Liver (tissue), 9 donors: Measurements from ENCODE around the gene AHSG. TPM values are rescaled to one million over a fixed set of nuclear protein-coding genes. Genes with fewer than 3 reads are reported as not detected.

Experiments used
- DNase-seq: peaks from one replicate; pipeline ENCODE4 v3.0.0-alpha.2; 2017; ENCODE audit warnings: low spot score
- H3K27ac ChIP-seq, 2 donors: one replicate each; pipeline ENCODE4 v1.7.0; 2013; ENCODE audit warnings: inconsistent platforms in 2 of 2, low read length in 2 of 2, control low read depth in 1 of 2, low read depth in 1 of 2, mild to moderate bottlenecking in 1 of 2
- H3K27me3 ChIP-seq, 4 donors: one replicate each; pipeline versions ENCODE4 v1.6.1 to v1.7.0; 2013; ENCODE audit warnings: low read length in 3 of 4, inconsistent platforms in 1 of 4, mild to moderate bottlenecking in 1 of 4, moderate library complexity in 1 of 4; ENCODE audit not compliant: control insufficient read depth in 4 of 4, insufficient read depth in 4 of 4
- H3K36me3 ChIP-seq, 4 donors: one replicate each; pipeline versions ENCODE4 v1.6.1 to v1.7.0; 2013; ENCODE audit warnings: low read length in 3 of 4, mild to moderate bottlenecking in 3 of 4, low read depth in 1 of 4, moderate library complexity in 1 of 4; ENCODE audit not compliant: control insufficient read depth in 4 of 4, insufficient read depth in 3 of 4
- H3K4me1 ChIP-seq, 4 donors: one replicate each; pipeline versions ENCODE4 v1.6.1 to v1.7.0; 2013; ENCODE audit warnings: low read length in 3 of 4, mild to moderate bottlenecking in 3 of 4, moderate library complexity in 1 of 4; ENCODE audit not compliant: control insufficient read depth in 4 of 4, insufficient read depth in 4 of 4
- H3K4me3 ChIP-seq, 3 donors: one replicate each; pipeline versions ENCODE4 v1.6.1 to v1.7.0; 2013; ENCODE audit warnings: low read length in 3 of 3, control low read depth in 1 of 3, low read depth in 1 of 3, mild to moderate bottlenecking in 1 of 3
- H3K9ac ChIP-seq, 2 donors: one replicate each; pipeline ENCODE4 v1.7.0; 2013; ENCODE audit warnings: low read length in 2 of 2, mild to moderate bottlenecking in 2 of 2, moderate library complexity in 2 of 2, control low read depth in 1 of 2, low read depth in 1 of 2
- H3K9me3 ChIP-seq, 4 donors: one replicate each; pipeline versions ENCODE4 v1.6.1 to v1.7.0; 2013; ENCODE audit warnings: low read length in 3 of 4; ENCODE audit not compliant: control insufficient read depth in 4 of 4
- ATF3 ChIP-seq: IDR thresholded peaks from 2 replicates; pipeline ENCODE4 v1.6.1; 2016; ENCODE audit warnings: antibody characterized with exemption
- EGR1 ChIP-seq, 2 donors: IDR thresholded peaks; 2 replicates each; pipeline ENCODE4 v1.6.1; 2016 to 2018; ENCODE audit warnings: antibody characterized with exemption in 2 of 2, low read depth in 2 of 2
- FOXA1 ChIP-seq: IDR thresholded peaks from 2 replicates; pipeline ENCODE4 v1.6.1; 2016; ENCODE audit warnings: antibody characterized with exemption
- FOXA2 ChIP-seq: IDR thresholded peaks from 2 replicates; pipeline ENCODE4 v1.6.1; 2016; ENCODE audit warnings: antibody characterized with exemption
- GABPA ChIP-seq, 2 donors: IDR thresholded peaks in 1 of 2; conservative IDR thresholded peaks in 1 of 2; 2 replicates each; pipeline ENCODE4 v1.6.1; 2016; ENCODE audit warnings: antibody characterized with exemption in 2 of 2, mild to moderate bottlenecking in 1 of 2, moderate library complexity in 1 of 2
- HNF4A ChIP-seq, 2 donors: conservative IDR thresholded peaks; 2 replicates each; pipeline ENCODE4 v1.6.1; 2016; ENCODE audit warnings: antibody characterized with exemption in 2 of 2, mild to moderate bottlenecking in 2 of 2
- HNF4G ChIP-seq: IDR thresholded peaks from 2 replicates; pipeline ENCODE4 v1.6.1; 2016; ENCODE audit warnings: antibody characterized with exemption
- JUND ChIP-seq, 2 donors: IDR thresholded peaks; 2 replicates each; pipeline ENCODE4 v1.6.1; 2016; ENCODE audit warnings: antibody characterized with exemption in 2 of 2
- MAX ChIP-seq: IDR thresholded peaks from 2 replicates; pipeline ENCODE4 v1.6.1; 2016; ENCODE audit warnings: antibody characterized with exemption
- NR2F2 ChIP-seq: IDR thresholded peaks from 2 replicates; pipeline ENCODE4 v1.6.1; 2016; ENCODE audit warnings: antibody characterized with exemption
- RAD21 ChIP-seq, 2 donors: IDR thresholded peaks; 2 replicates each; pipeline ENCODE4 v1.6.1; 2016; ENCODE audit warnings: antibody characterized with exemption in 2 of 2, mild to moderate bottlenecking in 2 of 2
- REST ChIP-seq: IDR thresholded peaks from 2 replicates; pipeline ENCODE4 v1.6.1; 2016; ENCODE audit warnings: antibody characterized with exemption, mild to moderate bottlenecking
- SP1 ChIP-seq: IDR thresholded peaks from 2 replicates; pipeline ENCODE4 v1.6.1; 2018; ENCODE audit warnings: antibody characterized with exemption, mild to moderate bottlenecking
- TAF1 ChIP-seq: conservative IDR thresholded peaks from 2 replicates; pipeline ENCODE4 v1.6.1; 2016; ENCODE audit warnings: antibody characterized with exemption, mild to moderate bottlenecking
- YY1 ChIP-seq: IDR thresholded peaks from 2 replicates; pipeline ENCODE4 v1.6.1; 2016; ENCODE audit warnings: antibody characterized with exemption, mild to moderate bottlenecking
- ZBTB33 ChIP-seq: IDR thresholded peaks from 2 replicates; pipeline ENCODE4 v1.6.1; 2016; ENCODE audit warnings: antibody characterized with exemption
- WGBS: extraction: QIAGEN DNeasy Blood & Tissue Kit; methylation state at CpG from one replicate; pipeline ENCODE4 v1.1.7; 2013; 5-methylcytosine and 5-hydroxymethylcytosine counted together
- polyA plus RNA-seq, 2 donors: library from polyadenylated mRNA; stranded (reverse) in 1 of 2; unstranded in 1 of 2; fragments of 200-250 nt in 1 of 2; fragments of >200 nt in 1 of 2; fragmentation: Nextera tagmentation in 1 of 2; extraction: Ambion mirVana in 1 of 2; gene quantifications; one replicate each; pipeline versions ENCODE4 v1.2.1 to v1.2.3, GENCODE V29; 2013 to 2015
- total RNA-seq, 2 donors: library from RNA; depleted of rRNA; stranded (reverse); fragments of >200 nt; gene quantifications; one replicate each; pipeline ENCODE4 v1.2.3, GENCODE V29; 2014
- donor health status: healthy.
- donor health status: healthy.
- donor health status: healthy.
- donor health status: healthy.
- donor health status: healthy.

Gene AHSG
- total and polyA plus RNA-seq, 4 donors, result 965 to 4,470 (median 2,050) TPM

DNA sequence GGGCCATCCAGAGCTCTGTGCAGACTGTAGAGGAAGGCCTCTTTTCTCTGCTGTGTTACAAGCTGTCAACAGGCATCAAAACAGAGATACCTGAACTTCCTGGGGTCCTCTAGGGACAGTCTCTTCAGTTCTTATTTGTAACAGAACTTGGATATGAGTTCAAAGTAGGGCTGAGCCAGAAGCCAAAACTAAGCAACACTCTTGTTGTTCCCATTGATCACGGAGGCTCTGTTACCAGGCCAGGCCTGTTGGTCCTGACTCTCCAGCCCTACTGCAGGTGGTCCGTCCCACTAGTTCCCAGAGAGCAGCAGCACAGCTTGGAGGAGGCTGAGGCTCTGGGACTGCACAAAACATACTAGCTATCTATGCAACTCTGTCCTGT lies 13.1 kb upstream of the AHSG start:
- Histone ChIP-seq H3K9ac (peak overlapping the region; percentile 25 to 57), H3K27ac (peak overlapping the region; percentile 78 to 84), H3K9me3 (no peaks in the 10 kb centered on the region), H3K4me1 (peaks cover 16 to 70% (median 51%) of the 10 kb centered on the region in 4 donors), H3K36me3 (no peaks in the 10 kb centered on the region), H3K4me3 (peak overlapping the region in 1 of 3 donors; percentile 15), H3K27me3 (no peaks in the 10 kb centered on the region)
- DNase-seq, result no peak
- 41% methylated on average over 2 of the region's 2 CpGs for WGBS
- TF ChIP-seq FOXA2 (no peak), SP1 (peak; percentile 5), HNF4G (peak; percentile 3)

GRCh38 chr3:186600896-186601295 lies 12.0 kb upstream of the AHSG start:
- no peak overlapping the region for H3K4me3 ChIP-seq
- H3K9ac ChIP-seq, result no peak overlapping the region
- WGBS, result 27% methylated on average over 3 of the region's 3 CpGs
- H3K9me3 ChIP-seq, result no peaks in the 10 kb centered on the region
- no peak for TF ChIP-seq FOXA1
- no peak for TF ChIP-seq HNF4A (conservative IDR thresholded peaks at IDR 0.05)
- TF ChIP-seq FOXA2, result no peak
- no peak for TF ChIP-seq SP1
- no peak for TF ChIP-seq TAF1
- TF ChIP-seq NR2F2, result no peak
- no peak for TF ChIP-seq MAX
- no peak for TF ChIP-seq HNF4G
- TF ChIP-seq EGR1 (IDR thresholded peaks at IDR 0.05; ENCODE audit: low read depth in 2 of 2), result no peak
- no peak for TF ChIP-seq GABPA (IDR thresholded peaks at IDR 0.05 in 1 of 2, conservative IDR thresholded peaks at IDR 0.05 in 1 of 2)
- no peak for TF ChIP-seq YY1
- TF ChIP-seq ATF3, result no peak
- no peak for TF ChIP-seq ZBTB33
- no peak for TF ChIP-seq RAD21 (IDR thresholded peaks at IDR 0.05)
- no peak for TF ChIP-seq JUND (IDR thresholded peaks at IDR 0.05)
- TF ChIP-seq REST, result no peak
- peaks cover 18 to 73% (median 58%) of the 10 kb centered on the region in 4 donors for H3K4me1 ChIP-seq
- peak overlapping the region; percentile 78 to 84 for H3K27ac ChIP-seq
- H3K36me3 ChIP-seq, result no peaks in the 10 kb centered on the region
- no peak for DNase-seq
- H3K27me3 ChIP-seq, result no peaks in the 10 kb centered on the region
